ENCODE measurements around the gene MYO7A. TPM values are rescaled to one million over a fixed set of nuclear protein-coding genes. Genes with fewer than 3 reads are reported as not detected.

MYO7A gene
- polyA plus RNA-seq, 3 donors = 3.6 to 6.4 (median 6.4) TPM

DNA sequence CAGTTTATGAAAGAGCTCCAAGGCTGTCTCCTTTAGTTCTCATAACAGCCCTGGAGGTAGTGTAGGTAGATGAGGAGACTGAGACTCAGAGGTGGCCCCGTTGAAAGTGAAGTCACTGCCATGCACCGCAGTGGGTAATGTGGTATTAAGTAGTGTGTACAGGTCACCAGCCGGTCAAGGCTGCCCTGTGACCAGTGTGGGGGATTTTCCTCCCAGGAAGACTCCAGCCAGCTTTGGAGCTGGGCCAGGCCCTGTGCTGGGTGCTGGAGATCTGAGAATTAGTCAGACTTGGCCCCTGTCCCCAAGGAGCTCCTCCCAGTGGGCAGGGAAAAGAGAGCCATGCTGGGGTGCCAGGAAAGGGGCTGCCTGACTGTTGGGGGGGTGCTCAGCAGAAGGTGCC lies 20.1 kb upstream of the MYO7A start:
- 40 to 77% (median 73%) methylated on average over 3 of the region's 3 CpGs for WGBS, 3 donors
- no peak overlapping the region for H3K27ac ChIP-seq (ENCODE audit: low read depth, low read length)

- no peak overlapping the region for H3K27ac ChIP-seq (ENCODE audit: low read depth, low read length)
- WGBS, 3 donors = 92 to 97% (median 93%) methylated on average over 9 of the region's 9 CpGs
These were observed 19.6 kb upstream of the MYO7A start for GRCh38 chr11:77108436-77108835.

DNA sequence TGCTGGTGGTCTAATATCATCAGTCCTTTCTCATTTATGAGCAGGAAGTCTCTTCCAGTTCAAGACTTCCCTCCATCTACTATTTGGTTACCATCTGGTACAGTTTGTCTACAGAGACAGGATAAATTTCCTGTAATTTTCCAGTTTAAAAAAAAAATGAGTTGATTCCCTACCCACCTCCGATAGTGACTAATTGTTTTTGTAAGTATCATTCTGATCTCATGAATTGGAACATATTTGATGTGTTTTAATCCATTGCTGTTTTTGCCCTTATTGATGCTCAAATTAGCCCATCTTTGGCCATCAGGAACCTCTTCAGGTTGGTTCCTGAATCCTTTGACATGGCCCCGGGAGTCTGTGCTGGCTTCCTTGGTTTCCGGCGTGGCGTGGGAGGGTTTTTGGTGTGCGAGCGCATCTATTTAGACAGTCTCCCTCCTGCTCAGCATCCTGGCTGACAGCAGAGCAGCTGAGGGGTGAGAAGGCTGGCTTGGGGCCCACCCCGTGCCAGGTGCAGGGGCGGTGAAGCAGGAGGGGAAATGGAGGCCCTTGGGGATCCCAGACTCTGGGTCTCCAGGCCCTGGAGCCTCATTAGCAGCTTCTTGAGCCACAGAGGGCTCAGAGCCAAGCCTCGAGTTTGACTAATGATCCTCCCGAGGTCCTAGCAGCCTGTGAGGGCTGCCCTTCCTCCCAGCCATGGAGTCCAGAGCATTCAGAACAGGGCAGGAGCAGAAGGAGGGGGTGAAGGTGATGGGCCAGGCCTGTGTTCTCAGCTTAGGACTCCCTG lies 18.6 kb upstream of the MYO7A start:
- H3K27ac ChIP-seq (ENCODE audit: low read depth, low read length) = no peak overlapping the region
- WGBS, 3 donors = 56 to 74% (median 56%) methylated on average over 11 of the region's 11 CpGs

DNA sequence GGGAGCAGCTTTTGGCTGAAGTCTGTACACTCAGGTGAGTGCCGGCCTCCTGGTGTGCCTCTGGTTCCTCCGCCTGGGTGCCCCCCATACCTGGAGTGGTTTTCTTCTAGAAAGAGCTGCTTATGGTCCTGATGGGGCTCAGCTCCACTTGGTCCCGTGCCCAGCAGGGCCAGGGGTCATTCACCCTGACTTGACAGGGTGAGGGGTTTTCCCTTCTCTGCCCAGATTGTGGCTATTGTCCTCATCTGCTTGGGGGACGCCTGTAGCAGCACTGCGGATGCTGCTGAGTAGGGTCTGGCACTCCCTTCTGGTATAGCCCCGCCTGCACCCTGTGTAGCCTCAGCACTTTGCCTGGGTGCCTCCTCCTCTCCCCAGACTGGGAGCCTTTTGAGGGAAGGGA lies 17.2 kb upstream of the MYO7A start:
- 81 to 94% (median 87%) methylated on average over 6 of the region's 6 CpGs for WGBS, 3 donors
- no peak overlapping the region for H3K27ac ChIP-seq (ENCODE audit: low read depth, low read length)

DNA sequence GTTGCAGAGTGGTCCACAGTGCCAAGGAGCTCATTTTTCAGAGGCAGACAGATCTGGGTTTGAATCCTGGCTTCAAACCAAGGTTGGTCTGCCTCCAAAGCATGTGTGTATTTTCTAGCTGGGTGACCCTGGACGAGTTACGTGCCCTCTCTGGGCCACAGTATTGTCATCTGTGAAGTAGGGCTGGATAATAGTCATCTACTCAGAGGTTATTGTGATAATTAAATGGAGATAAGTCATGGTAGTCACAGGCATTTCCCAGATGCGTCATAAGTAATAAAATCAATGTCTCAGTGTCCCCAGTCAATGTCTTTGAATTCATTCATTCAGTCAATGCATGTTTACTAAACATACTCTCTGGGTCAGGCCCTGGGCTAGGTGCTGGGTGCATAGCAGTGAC lies 16.8 kb upstream of the MYO7A start:
- H3K27ac ChIP-seq (ENCODE audit: low read depth, low read length) = no peak overlapping the region
- WGBS, 3 donors = 75 to 90% (median 79%) methylated on average over 3 of the region's 3 CpGs

GRCh38 chr11:77111946-77112345 lies 16.1 kb upstream of the MYO7A start:
- 95 to 99% (median 98%) methylated on average over 6 of the region's 6 CpGs for WGBS, 3 donors
- no peak overlapping the region for H3K27ac ChIP-seq (ENCODE audit: low read depth, low read length)

GRCh38 chr11:77112641-77113381 lies 15.2 kb upstream of the MYO7A start:
- WGBS, 3 donors = 92 to 94% (median 93%) methylated on average over 20 of the region's 20 CpGs
- no peak overlapping the region for H3K27ac ChIP-seq (ENCODE audit: low read depth, low read length)

GRCh38 chr11:77113382-77114088 lies 14.5 kb upstream of the MYO7A start:
- 74 to 77% (median 75%) methylated on average over 8 of the region's 8 CpGs for WGBS, 3 donors
- no peak overlapping the region for H3K27ac ChIP-seq (ENCODE audit: low read depth, low read length)

DNA sequence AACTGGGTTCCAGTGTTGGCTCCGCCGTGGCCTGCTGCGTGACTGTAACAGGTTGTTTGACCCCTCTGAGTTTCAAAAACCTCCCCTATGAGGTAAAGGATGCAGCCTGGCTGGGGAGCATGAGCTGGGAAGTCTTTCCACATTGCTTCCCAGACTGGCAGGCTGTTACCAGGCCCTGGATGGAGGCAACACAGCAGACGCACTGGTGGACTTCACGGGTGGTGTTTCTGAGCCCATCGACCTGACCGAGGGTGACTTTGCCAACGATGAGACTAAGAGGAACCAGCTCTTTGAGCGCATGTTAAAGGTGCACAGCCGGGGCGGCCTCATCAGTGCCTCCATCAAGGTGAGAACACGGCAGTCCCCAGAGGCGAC lies 14.0 kb upstream of the MYO7A start:
- 95 to 97% (median 96%) methylated on average over 13 of the region's 13 CpGs for WGBS, 3 donors
- no peak overlapping the region for H3K27ac ChIP-seq (ENCODE audit: low read depth, low read length)

DNA sequence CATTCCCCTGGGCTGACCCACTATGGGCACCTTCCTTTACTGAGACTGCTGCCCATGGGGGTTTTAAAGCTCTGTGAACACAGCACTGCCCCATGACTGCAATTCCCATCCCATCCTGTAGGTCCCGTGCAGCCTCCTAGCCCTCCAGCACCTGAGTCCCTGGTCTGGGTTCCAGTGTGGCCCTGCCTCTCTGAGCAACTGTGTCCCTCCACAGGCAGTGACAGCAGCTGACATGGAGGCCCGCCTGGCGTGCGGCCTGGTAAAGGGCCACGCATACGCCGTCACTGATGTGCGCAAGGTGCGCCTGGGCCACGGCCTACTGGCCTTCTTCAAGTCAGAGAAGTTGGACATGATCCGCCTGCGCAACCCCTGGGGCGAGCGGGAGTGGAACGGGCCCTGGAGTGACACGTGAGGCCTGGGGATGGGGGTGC lies 12.8 kb upstream of the MYO7A start:
- H3K27ac ChIP-seq (ENCODE audit: low read depth, low read length) = no peak overlapping the region
- 96 to 98% (median 96%) methylated on average over 16 of the region's 16 CpGs for WGBS, 3 donors

DNA sequence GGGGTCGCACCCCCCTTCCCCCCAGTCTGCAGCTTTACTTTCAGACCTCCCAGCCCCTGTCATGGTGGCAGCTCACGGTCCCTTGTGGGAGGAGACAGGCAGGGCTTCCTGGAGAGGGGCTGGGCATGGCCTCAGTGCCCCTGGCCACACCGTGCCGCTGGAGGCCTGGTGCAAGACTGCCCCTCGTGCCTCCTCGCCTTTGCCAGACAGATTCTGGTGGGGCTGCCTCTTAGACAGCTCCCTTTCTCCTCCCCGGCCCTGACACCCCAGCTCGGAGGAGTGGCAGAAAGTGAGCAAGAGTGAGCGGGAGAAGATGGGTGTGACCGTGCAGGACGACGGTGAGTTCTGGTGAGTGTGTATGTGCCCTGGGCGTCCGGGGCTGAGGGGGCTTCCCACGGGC lies 12.1 kb upstream of the MYO7A start:
- no peak overlapping the region for H3K27ac ChIP-seq (ENCODE audit: low read depth, low read length)
- whole genome bisulfite sequencing, 3 donors = 88 to 95% (median 89%) methylated on average over 15 of the region's 15 CpGs

DNA sequence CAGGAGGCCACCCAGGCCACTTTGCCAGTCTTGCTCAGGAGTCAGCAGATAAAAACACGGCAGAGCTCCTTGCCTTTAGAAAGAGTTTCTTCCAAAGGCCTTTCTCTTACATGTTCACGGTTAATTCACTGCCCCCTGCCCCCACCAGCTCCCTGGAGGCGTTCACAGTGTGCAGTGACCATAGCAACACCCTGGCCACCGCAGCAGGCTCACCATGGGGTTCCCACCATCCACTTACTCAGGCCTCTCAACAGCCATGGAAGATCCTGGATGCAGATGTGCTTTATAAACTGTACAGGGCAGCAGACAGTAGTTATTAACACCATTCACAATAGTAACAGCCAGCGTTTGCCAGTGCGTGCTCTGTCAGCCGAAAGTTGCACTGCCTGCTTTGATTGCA lies 10.6 kb upstream of the MYO7A start:
- no peak overlapping the region for H3K27ac ChIP-seq (ENCODE audit: low read depth, low read length)
- WGBS, 3 donors = 69 to 86% (median 86%) methylated on average over 7 of the region's 7 CpGs

DNA sequence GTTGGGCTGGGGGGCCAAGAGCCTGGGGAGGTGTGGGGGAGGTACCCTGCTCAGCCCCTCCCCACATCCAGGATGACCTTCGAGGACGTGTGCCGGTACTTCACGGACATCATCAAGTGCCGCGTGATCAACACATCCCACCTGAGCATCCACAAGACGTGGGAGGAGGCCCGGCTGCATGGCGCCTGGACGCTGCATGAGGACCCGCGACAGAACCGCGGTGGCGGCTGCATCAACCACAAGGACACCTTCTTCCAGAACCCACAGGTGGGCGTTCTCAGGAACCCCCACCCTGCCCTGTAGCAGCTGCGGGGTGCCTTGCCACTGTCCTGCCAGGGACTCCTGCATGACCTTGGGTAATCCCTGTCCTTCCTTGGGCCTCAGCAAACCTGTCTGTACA lies 10.0 kb upstream of the MYO7A start:
- 91 to 93% (median 91%) methylated on average over 17 of the region's 17 CpGs for WGBS, 3 donors
- no peak overlapping the region for H3K27ac ChIP-seq (ENCODE audit: low read depth, low read length)

DNA sequence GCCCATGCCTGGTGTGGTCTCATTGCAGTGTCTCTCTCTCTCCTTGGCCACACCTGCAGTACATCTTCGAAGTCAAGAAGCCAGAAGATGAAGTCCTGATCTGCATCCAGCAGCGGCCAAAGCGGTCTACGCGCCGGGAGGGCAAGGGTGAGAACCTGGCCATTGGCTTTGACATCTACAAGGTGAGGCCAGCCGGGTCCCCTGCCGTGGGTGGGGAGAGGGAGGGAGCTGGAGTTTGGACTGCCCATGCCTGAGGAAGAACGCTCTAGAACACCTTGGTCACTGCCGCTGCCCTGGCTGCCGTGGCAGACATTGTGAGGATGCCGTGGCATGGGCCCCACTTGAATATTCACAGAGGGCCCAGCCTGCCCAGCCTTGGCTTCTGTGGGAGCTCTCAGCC lies 9.1 kb upstream of the MYO7A start:
- 94 to 96% (median 94%) methylated on average over 10 to 12 of the region's 12 CpGs for WGBS, 3 donors

GRCh38 chr11:77119531-77119936 lies 8.5 kb upstream of the MYO7A start:
- H3K27ac ChIP-seq (ENCODE audit: low read depth, low read length) = no peak overlapping the region
- 92 to 96% (median 94%) methylated on average over 9 of the region's 9 CpGs for WGBS, 3 donors

More for the DNA sequence above, 9.1 kb upstream of the MYO7A start:
- H3K27ac ChIP-seq (ENCODE audit: low read depth, low read length) = no peak overlapping the region

DNA sequence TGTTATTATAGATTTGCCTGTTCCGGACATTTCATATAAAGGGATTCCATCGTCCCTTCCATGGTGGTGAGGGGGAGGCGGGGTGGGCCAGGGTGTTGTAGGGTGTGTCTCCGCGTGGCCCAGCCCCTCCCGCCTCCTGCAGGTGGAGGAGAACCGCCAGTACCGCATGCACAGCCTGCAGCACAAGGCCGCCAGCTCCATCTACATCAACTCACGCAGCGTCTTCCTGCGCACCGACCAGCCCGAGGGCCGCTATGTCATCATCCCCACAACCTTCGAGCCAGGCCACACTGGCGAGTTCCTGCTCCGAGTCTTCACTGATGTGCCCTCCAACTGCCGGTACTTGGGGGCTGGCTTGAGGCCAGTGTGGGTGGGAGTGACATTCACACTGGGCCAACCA lies 7.5 kb upstream of the MYO7A start:
- 90 to 93% (median 93%) methylated on average over 19 of the region's 19 CpGs for WGBS, 3 donors
- H3K27ac ChIP-seq (ENCODE audit: low read depth, low read length) = no peak overlapping the region

DNA sequence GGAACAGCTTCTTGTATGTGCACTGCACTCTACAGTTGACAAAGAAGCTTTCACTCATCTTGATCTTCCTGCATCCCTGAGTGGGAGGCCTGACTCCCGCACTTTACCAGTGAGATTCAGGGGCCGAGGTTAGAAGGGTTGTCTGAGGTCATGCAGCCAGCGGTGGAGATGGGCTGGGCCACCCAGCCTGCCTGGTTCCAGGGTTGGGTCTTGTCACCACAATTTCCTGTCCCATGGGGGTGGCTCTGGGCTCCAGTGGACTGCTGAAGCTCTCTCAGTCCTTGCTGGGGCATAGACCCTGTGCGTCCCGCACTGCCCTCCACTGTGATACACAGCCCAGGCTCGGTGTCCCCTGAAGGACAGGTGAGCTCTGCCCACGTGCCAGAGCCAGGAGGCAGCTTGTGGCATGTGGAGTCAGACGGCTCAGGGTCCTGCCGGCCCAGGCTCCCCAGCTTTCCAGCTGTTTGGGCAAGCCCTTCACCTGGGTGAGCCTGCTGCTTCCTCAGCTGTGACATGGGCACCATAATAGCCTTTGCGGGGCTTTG lies 6.9 kb upstream of the MYO7A start:
- WGBS, 3 donors = 82 to 85% (median 85%) methylated on average over 10 of the region's 10 CpGs
- no peak overlapping the region for H3K27ac ChIP-seq (ENCODE audit: low read depth, low read length)

DNA sequence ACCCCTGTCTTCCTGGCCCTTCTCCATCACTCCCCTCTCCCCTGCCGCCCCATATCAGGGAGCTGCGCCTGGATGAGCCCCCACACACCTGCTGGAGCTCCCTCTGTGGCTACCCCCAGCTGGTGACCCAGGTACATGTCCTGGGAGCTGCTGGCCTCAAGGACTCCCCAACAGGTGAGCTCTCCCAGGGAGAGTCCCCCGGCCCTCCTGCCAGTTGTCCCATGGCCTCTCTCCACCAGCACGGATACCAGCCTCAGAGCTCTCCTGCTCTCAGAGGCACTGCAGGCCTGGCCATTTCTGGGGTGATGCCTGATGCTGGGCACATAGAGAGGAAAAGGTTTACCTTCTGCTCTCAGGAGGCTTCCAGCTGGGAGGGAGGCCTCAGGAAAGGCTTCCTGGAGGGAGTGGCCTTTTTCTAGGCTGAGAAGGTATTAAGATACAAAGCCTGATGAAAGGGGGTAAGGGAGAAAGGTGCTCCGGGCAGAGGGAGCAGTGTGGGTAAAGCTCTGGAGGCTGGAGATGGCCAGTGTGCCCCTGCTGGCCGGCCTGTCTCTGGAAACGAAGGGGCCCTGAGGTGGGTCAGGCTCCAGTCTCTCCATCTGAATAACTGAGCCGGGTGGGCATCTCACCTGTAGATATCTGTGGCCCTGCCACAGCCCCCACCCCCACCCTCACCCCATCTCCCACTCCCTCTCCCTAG lies 6.0 kb upstream of the MYO7A start:
- WGBS, 3 donors = 89 to 95% (median 93%) methylated on average over 8 of the region's 8 CpGs
- H3K27ac ChIP-seq (ENCODE audit: low read depth, low read length) = no peak overlapping the region
